Measurements from ENCODE around the gene HDAC8.

DNA sequence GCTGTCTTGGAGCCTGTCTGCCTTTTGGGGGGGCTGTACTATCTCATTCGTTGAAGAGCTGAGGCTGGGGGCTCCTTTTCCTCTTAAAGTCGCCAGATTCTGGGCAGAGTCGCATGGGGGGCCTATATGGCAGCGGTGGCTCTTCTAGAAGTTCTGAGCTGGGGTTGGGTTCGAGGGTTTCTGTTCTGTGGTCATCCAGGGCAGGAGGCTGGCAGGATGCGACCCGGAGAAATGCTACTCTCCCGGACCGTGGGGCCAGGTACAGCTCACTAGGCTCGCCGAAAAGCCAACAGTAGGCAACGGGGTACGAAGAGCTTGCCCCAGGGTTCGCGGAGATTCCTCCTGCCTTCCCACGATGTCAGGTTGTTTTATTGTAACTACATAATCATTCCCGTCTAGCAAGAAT is 265.0 kb downstream of the HDAC8 start:
- TF ChIP-seq POLR2AphosphoS5 (IDR thresholded peaks at IDR 0.05) (no peak), MXI1 (conservative IDR thresholded peaks at IDR 0.05; ENCODE audit: poor library complexity, severe bottlenecking) (no peak), EZH2 (IDR thresholded peaks at IDR 0.05; ENCODE audit: borderline replicate concordance, insufficient read depth, low read length, poor library complexity, severe bottlenecking) (no peak), RAD21 (conservative IDR thresholded peaks at IDR 0.05) (no peak), TAF1 (IDR thresholded peaks at IDR 0.05; ENCODE audit: low read depth) (no peak), EP300 (conservative IDR thresholded peaks at IDR 0.05; ENCODE audit: poor library complexity, severe bottlenecking) (no peak)
- TF ChIP-seq, protein P1, sequence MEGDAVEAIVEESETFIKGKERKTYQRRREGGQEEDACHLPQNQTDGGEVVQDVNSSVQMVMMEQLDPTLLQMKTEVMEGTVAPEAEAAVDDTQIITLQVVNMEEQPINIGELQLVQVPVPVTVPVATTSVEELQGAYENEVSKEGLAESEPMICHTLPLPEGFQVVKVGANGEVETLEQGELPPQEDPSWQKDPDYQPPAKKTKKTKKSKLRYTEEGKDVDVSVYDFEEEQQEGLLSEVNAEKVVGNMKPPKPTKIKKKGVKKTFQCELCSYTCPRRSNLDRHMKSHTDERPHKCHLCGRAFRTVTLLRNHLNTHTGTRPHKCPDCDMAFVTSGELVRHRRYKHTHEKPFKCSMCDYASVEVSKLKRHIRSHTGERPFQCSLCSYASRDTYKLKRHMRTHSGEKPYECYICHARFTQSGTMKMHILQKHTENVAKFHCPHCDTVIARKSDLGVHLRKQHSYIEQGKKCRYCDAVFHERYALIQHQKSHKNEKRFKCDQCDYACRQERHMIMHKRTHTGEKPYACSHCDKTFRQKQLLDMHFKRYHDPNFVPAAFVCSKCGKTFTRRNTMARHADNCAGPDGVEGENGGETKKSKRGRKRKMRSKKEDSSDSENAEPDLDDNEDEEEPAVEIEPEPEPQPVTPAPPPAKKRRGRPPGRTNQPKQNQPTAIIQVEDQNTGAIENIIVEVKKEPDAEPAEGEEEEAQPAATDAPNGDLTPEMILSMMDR (IDR thresholded peaks at IDR 0.05; ENCODE audit: poor library complexity, severe bottlenecking): no peak
- TF ChIP-seq, protein P2, sequence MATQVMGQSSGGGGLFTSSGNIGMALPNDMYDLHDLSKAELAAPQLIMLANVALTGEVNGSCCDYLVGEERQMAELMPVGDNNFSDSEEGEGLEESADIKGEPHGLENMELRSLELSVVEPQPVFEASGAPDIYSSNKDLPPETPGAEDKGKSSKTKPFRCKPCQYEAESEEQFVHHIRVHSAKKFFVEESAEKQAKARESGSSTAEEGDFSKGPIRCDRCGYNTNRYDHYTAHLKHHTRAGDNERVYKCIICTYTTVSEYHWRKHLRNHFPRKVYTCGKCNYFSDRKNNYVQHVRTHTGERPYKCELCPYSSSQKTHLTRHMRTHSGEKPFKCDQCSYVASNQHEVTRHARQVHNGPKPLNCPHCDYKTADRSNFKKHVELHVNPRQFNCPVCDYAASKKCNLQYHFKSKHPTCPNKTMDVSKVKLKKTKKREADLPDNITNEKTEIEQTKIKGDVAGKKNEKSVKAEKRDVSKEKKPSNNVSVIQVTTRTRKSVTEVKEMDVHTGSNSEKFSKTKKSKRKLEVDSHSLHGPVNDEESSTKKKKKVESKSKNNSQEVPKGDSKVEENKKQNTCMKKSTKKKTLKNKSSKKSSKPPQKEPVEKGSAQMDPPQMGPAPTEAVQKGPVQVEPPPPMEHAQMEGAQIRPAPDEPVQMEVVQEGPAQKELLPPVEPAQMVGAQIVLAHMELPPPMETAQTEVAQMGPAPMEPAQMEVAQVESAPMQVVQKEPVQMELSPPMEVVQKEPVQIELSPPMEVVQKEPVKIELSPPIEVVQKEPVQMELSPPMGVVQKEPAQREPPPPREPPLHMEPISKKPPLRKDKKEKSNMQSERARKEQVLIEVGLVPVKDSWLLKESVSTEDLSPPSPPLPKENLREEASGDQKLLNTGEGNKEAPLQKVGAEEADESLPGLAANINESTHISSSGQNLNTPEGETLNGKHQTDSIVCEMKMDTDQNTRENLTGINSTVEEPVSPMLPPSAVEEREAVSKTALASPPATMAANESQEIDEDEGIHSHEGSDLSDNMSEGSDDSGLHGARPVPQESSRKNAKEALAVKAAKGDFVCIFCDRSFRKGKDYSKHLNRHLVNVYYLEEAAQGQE (IDR thresholded peaks at IDR 0.05; ENCODE audit: borderline replicate concordance): no peak

All from neural cell (in vitro differentiated cells).